OCI-LY7 (cell line): ENCODE results near the gene CHD1. TPM values are rescaled to one million over a fixed set of nuclear protein-coding genes. Genes with fewer than 3 reads are reported as not detected.
"Not testable (repeated sequence)": the region's sequence is repeated elsewhere in the genome, so short reads cannot be mapped to it uniquely, and the experiment has no call there.

Experiments
- BruUV-seq: library from RNA; stranded (reverse); fragments of 400-500 nt; replicated peaks from 2 replicates; lab custom pipeline; 2021; lab: Mats Ljungman, UMichigan
- CTCF ChIA-PET: fragments of 300-600 bp; sonication (Branson Sonifier 250); formaldehyde crosslinking; loops from one replicate; lab custom pipeline; 2022; ENCODE audit warnings: antibody characterized with exemption; ENCODE audit not compliant: unreplicated experiment; lab: Charles Lee
- POLR2A ChIA-PET: fragments of 300-600 bp; sonication (Branson Sonifier 250); formaldehyde crosslinking; loops from one replicate; lab custom pipeline; 2022; ENCODE audit warnings: antibody characterized with exemption; lab: Charles Lee
- DNase-seq: peaks from one replicate; pipeline ENCODE4 v3.0.0-alpha.2; 2015; ENCODE audit warnings: low spot score
- H2AFZ ChIP-seq: fragments of 200-600 bp; sonication (generic), shearing (Covaris generic); 2 replicates; pipeline ENCODE4 v1.6.1; 2014; ENCODE audit warnings: mild to moderate bottlenecking, antibody characterized with exemption, low read length, moderate library complexity
- H3K27ac ChIP-seq: fragments of 200-600 bp; sonication (generic); 2 replicates; pipeline ENCODE4 v1.5.1; 2014; ENCODE audit warnings: mixed run types, low read depth, mild to moderate bottlenecking, moderate library complexity, low read length, inconsistent platforms; ENCODE audit not compliant: poor library complexity, severe bottlenecking
- H3K36me3 ChIP-seq: fragments of 200-600 bp; sonication (generic); 2 replicates; pipeline ENCODE4 v1.6.1; 2014; ENCODE audit warnings: mild to moderate bottlenecking, antibody characterized with exemption, low read length, moderate library complexity, mixed read lengths; ENCODE audit not compliant: insufficient read depth
- H3K4me1 ChIP-seq: fragments of 200-600 bp; sonication (generic); 2 replicates; pipeline ENCODE4 v1.5.1; 2014; ENCODE audit warnings: mild to moderate bottlenecking, low read length; ENCODE audit not compliant: insufficient read depth, poor library complexity, severe bottlenecking
- H3K4me2 ChIP-seq: fragments of 200-600 bp; sonication (generic); 2 replicates; pipeline ENCODE4 v1.6.1; 2014; ENCODE audit warnings: mild to moderate bottlenecking, low read length
- H3K4me3 ChIP-seq: fragments of 200-600 bp; sonication (generic); 2 replicates; pipeline ENCODE4 v1.5.1; 2014; ENCODE audit warnings: mild to moderate bottlenecking, low read depth, low read length; ENCODE audit not compliant: poor library complexity, severe bottlenecking
- H3K79me2 ChIP-seq: fragments of 200-600 bp; sonication (generic); 2 replicates; pipeline ENCODE4 v1.6.1; 2016; ENCODE audit warnings: low read depth, mild to moderate bottlenecking, low read length, moderate library complexity, mixed read lengths; ENCODE audit not compliant: insufficient read depth
- H3K9me2 ChIP-seq: fragments of 200-600 bp; sonication (generic); 2 replicates; pipeline ENCODE4 v1.6.1; 2016; ENCODE audit warnings: mild to moderate bottlenecking, low read length, mixed read lengths; ENCODE audit not compliant: insufficient read depth
- H3K9me3 ChIP-seq: fragments of 200-600 bp; sonication (generic); 2 replicates; pipeline ENCODE4 v1.6.1; 2014; ENCODE audit warnings: mild to moderate bottlenecking, mixed run types, low read length, mixed read lengths
- H4K20me1 ChIP-seq: fragments of 200-600 bp; sonication (generic); 2 replicates; pipeline ENCODE4 v1.6.1; 2014; ENCODE audit warnings: mild to moderate bottlenecking, antibody characterized with exemption, low read length, moderate library complexity, mixed read lengths; ENCODE audit not compliant: insufficient read depth
- EZH2phosphoT487 ChIP-seq: fragments of 200-600 bp; sonication (generic); IDR thresholded peaks from 2 replicates; pipeline ENCODE4 v1.6.1; 2018; ENCODE audit warnings: low read depth, borderline replicate concordance, mild to moderate bottlenecking, mixed run types, antibody characterized with exemption, low read length, moderate library complexity, mixed read lengths
- intact Hi-C: fragments of 100-400 bp; cut with micrococcal nuclease; formaldehyde crosslinking; loops from one replicate; pipeline ENCODE4 v1.10.0; 2022; ENCODE audit not compliant: unreplicated experiment
- total RNA-seq, 2 experiments: library from RNA; depleted of rRNA in 1 of 2; stranded (reverse); fragments of >200 nt in 1 of 2; shearing (Covaris generic) in 1 of 2; gene quantifications; 2 replicates each; pipeline ENCODE4 v1.2.3, GENCODE V29; 2014 to 2022
- TF ChIP-seq, protein P1 (sequence below): fragments of 200-600 bp; sonication (generic); conservative IDR thresholded peaks from 2 replicates; pipeline ENCODE4 v1.5.1; 2014; ENCODE audit warnings: mild to moderate bottlenecking, antibody characterized with exemption, low read length, moderate library complexity, mixed read lengths

Gene CHD1
- total RNA-seq, 2 experiments from 2014 or later = 8.3 to 10.3 TPM

DNA sequence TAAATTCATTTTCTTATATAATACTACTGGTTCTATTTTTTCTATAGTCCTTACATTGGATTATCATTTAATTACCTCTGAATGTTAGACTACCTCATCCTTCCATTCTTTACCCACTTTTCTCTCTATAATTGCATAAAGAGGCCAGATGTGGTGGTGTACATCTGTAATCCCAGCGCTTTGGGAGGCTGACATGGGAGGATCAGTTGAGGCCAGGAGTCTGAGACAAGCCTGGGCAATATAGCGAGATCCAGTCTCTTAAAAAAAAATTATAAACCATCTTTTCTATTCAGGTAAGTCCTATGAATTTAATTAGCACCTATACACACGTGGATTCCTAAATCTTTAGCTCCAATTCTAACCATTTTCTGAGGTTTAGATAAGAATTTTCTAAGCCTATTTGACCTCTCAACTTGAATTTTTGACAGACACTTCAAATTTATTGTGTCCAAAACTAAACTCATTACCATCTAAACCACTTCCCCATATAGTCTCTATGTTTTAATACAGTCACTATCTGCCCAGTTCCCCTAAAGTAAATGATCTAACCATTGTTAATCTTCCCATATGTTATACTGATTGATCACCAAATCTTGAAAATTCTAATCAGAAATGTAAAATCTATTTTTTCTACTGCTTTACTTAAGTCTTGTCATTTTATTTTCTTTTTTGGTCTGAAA lies 33.0 kb upstream of the CHD1 start:
- Histone ChIP-seq H3K9me3 (no peaks in the 10 kb centered on the region), H3K36me3 (no peaks in the 10 kb centered on the region), H3K4me1 (no peaks in the 10 kb centered on the region), H3K79me2 (no peaks in the 10 kb centered on the region), H3K4me3 (no peak overlapping the region), H3K4me2 (no peak overlapping the region), H4K20me1 (no peaks in the 10 kb centered on the region), H3K27ac (no peak overlapping the region), H2AFZ (no peak overlapping the region), H3K9me2 (no peaks in the 10 kb centered on the region)
- TF ChIP-seq EZH2phosphoT487 = no peak
- TF ChIP-seq, protein P1, sequence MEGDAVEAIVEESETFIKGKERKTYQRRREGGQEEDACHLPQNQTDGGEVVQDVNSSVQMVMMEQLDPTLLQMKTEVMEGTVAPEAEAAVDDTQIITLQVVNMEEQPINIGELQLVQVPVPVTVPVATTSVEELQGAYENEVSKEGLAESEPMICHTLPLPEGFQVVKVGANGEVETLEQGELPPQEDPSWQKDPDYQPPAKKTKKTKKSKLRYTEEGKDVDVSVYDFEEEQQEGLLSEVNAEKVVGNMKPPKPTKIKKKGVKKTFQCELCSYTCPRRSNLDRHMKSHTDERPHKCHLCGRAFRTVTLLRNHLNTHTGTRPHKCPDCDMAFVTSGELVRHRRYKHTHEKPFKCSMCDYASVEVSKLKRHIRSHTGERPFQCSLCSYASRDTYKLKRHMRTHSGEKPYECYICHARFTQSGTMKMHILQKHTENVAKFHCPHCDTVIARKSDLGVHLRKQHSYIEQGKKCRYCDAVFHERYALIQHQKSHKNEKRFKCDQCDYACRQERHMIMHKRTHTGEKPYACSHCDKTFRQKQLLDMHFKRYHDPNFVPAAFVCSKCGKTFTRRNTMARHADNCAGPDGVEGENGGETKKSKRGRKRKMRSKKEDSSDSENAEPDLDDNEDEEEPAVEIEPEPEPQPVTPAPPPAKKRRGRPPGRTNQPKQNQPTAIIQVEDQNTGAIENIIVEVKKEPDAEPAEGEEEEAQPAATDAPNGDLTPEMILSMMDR = no peak
- CTCF ChIA-PET = no interaction called here
- BruUV-seq = no TSS peak
- POLR2A ChIA-PET = interaction anchor here (0.6 kb wide), 1 partner anchor 25 kb away, joined by 3 read pairs; no protein-coding TSS in a partner anchor
- no peak for DNase-seq
- intact Hi-C loops = no loop called here

DNA sequence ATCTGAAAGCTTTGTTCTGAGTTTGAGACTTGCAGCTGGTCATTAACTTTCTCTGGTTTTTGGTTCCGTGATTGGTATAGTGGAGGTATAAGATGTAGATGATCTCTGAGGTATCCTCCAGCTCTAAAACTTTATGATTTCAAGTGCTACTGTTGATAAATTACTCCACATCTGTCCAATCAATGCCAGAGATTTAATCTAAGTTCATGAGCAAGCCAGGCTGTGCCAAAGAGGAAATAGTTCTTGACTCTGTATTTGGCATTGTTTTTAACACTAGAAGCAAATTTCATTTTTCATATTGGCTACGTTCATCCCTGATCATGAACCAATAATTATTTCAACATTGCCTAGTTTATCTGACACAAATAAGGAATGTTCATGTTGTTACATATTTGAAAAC lies 28.5 kb upstream of the CHD1 start:
- intact Hi-C loops = no loop called here
- Histone ChIP-seq H3K4me3 (no peak overlapping the region), H3K27ac (no peak overlapping the region), H3K79me2 (no peaks in the 10 kb centered on the region), H3K9me2 (no peaks in the 10 kb centered on the region), H3K4me2 (no peak overlapping the region), H3K4me1 (no peaks in the 10 kb centered on the region), H2AFZ (no peak overlapping the region), H3K9me3 (no peaks in the 10 kb centered on the region), H4K20me1 (no peaks in the 10 kb centered on the region), H3K36me3 (no peaks in the 10 kb centered on the region)
- BruUV-seq = no TSS peak
- TF ChIP-seq, protein P1 = no peak
- TF ChIP-seq EZH2phosphoT487 = no peak
- ChIA-PET CTCF (no interaction called here), POLR2A (no interaction called here)
- no peak for DNase-seq

GRCh38 chr5:98955888-98956287 lies 27.1 kb upstream of the CHD1 start:
- POLR2A ChIA-PET, DNase-seq, H3K4me3 ChIP-seq, H4K20me1 ChIP-seq, H3K36me3 ChIP-seq, intact Hi-C loops, H3K4me1 ChIP-seq, H2AFZ ChIP-seq, BruUV-seq, CTCF ChIA-PET, H3K27ac ChIP-seq, H3K9me2 ChIP-seq, H3K79me2 ChIP-seq, H3K9me3 ChIP-seq, H3K4me2 ChIP-seq: not testable (repeated sequence)

DNA sequence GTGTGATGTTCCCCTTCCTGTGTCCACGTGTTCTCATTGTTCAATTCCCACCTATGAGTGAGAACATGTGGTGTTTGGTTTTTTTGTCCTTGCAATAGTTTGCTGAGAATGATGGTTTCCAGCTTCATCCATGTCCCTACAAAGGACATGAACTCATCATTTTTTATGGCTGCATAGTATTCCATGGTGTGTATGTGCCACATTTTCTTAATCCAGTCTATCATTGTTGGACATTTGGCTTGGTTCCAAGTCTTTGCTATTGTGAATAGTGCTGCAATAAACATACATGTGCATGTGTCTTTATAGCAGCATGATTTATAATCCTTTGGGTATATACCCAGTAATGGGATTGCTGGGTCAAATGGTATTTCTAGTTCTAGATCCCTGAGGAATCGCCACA lies 26.7 kb upstream of the CHD1 start:
- H3K79me2 ChIP-seq, H2AFZ ChIP-seq, H3K36me3 ChIP-seq, BruUV-seq, H3K27ac ChIP-seq, intact Hi-C loops, H4K20me1 ChIP-seq, H3K9me2 ChIP-seq, DNase-seq, CTCF ChIA-PET, H3K4me1 ChIP-seq, POLR2A ChIA-PET, H3K9me3 ChIP-seq, H3K4me3 ChIP-seq, H3K4me2 ChIP-seq: not testable (repeated sequence)
